Measurements from ENCODE around the gene CABP4. TPM values are rescaled to one million over a fixed set of nuclear protein-coding genes. Genes with fewer than 3 reads are reported as not detected.

The CABP4 gene
- total and polyA plus RNA-seq, 10 of the 15 experiments (the other 5 are each of a cell fraction or from before 2014, with no cell fraction given) = 0.04 to 0.41 (median 0.14) TPM; not detected in 2

DNA sequence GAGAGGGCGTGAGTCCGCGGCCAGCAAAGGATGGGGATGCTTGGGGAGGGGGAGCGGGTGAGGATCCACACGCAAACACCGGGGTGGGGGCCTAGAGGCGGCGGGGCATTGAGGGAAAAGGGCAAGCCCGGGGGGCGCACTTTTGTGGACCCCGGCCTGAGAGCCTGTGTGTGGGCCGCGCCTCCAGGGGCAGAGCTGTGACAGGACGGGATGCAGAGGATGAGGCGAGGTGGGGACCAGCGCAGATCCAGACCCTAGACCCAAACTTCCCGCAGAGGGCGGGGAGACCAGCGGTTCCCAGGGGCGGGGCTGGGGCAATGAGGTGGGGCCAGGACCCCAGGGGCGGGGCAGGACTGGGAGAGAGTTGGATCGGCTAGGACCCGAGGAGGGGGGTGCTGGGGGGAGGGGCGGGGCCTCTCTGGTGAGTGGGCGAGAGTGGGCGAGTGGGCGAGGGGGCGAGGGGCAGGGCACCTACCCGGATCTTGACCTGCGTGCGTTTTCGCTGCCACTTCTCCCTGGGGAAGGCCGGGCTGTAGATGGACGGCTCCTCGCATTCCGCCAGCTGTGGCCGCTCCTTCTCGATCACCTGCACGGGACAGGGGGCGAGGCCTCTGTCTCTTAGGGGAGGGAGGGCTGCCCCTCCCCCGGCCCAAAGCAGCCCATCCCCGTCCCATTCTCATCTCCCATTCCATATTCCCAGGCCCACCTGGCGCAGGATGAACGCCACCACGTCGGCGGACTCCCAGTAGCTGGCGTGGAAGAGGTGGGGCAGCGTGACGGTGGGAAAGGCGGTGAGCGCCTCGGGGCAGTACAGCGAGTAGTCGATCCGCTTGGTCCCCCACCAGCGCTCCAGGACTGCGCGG is 39.4 kb downstream of the CABP4 start:
- no peaks in the 10 kb centered on the region for H3K79me2 ChIP-seq (ENCODE audit: control insufficient read depth, insufficient read depth, low read length)
- H3K9me3 ChIP-seq (replicated peaks; ENCODE audit: control insufficient read depth, insufficient read depth, low read length) = no peaks in the 10 kb centered on the region
- FAIRE-seq (no peak), DNase-seq (ENCODE audit: low read depth, low spot score) (no peak), ATAC-seq (no peak)
- POLR2A ChIA-PET = no interaction called here
- no peak overlapping the region for H3K9ac ChIP-seq (ENCODE audit: control insufficient read depth, insufficient read depth, low read length)
- peaks cover 4 to 21% of the 10 kb centered on the region in 2 experiments; a peak in 3 of 4 replicates for H3K36me3 ChIP-seq (ENCODE audit: control insufficient read depth in 2 of 2, insufficient read depth in 2 of 2, low read length in 1 of 2)
- H3K4me2 ChIP-seq (ENCODE audit: control insufficient read depth, insufficient read depth) = no peak overlapping the region
- H2AFZ ChIP-seq (ENCODE audit: control insufficient read depth, low read depth, low read length) = no peak overlapping the region
- no TSS peak for BruUV-seq (replicated peaks)
- SMC1A ChIA-PET (ENCODE audit: uncharacterized antibody, unreplicated experiment) = no interaction called here
- no peaks in the 10 kb centered on the region for H3K4me1 ChIP-seq (ENCODE audit: control insufficient read depth, insufficient read depth, low read length)
- RAD21 ChIA-PET (ENCODE audit: unreplicated experiment) = interaction anchor here (0.8 kb wide), 1 partner anchor 140 kb away, joined by 3 read pairs; no protein-coding TSS in a partner anchor
- in situ Hi-C loops (cut with MboI) = no loop called here
- no peaks in the 10 kb centered on the region; the same call in 1 of the 2 replicates for H4K20me1 ChIP-seq (ENCODE audit: control insufficient read depth, insufficient read depth)
- no peak overlapping the region for H3K4me3 ChIP-seq
- WGBS (ENCODE audit: insufficient coverage, insufficient replicate concordance, low lambda C conversion rate, missing lambda C conversion rate) = 95% methylated on average over 43 of the region's 59 CpGs
- CTCF ChIA-PET = no interaction called here
- no peak for TF ChIP-seq NFYB (IDR thresholded peaks at IDR 0.05; ENCODE audit: insufficient read depth, low read depth, low read length)
- TF ChIP-seq, protein P1, sequence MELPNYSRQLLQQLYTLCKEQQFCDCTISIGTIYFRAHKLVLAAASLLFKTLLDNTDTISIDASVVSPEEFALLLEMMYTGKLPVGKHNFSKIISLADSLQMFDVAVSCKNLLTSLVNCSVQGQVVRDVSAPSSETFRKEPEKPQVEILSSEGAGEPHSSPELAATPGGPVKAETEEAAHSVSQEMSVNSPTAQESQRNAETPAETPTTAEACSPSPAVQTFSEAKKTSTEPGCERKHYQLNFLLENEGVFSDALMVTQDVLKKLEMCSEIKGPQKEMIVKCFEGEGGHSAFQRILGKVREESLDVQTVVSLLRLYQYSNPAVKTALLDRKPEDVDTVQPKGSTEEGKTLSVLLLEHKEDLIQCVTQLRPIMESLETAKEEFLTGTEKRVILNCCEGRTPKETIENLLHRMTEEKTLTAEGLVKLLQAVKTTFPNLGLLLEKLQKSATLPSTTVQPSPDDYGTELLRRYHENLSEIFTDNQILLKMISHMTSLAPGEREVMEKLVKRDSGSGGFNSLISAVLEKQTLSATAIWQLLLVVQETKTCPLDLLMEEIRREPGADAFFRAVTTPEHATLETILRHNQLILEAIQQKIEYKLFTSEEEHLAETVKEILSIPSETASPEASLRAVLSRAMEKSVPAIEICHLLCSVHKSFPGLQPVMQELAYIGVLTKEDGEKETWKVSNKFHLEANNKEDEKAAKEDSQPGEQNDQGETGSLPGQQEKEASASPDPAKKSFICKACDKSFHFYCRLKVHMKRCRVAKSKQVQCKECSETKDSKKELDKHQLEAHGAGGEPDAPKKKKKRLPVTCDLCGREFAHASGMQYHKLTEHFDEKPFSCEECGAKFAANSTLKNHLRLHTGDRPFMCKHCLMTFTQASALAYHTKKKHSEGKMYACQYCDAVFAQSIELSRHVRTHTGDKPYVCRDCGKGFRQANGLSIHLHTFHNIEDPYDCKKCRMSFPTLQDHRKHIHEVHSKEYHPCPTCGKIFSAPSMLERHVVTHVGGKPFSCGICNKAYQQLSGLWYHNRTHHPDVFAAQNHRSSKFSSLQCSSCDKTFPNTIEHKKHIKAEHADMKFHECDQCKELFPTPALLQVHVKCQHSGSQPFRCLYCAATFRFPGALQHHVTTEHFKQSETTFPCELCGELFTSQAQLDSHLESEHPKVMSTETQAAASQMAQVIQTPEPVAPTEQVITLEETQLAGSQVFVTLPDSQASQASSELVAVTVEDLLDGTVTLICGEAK (IDR thresholded peaks at IDR 0.05; ENCODE audit: borderline replicate concordance) = no peak
- 0 out of 2 replicates have a peak, but pooled peaks have one; percentile 8 for TF ChIP-seq POLR2A (IDR thresholded peaks at IDR 0.05; ENCODE audit: low read depth, low read length)
- no peak for TF ChIP-seq YY1 (IDR thresholded peaks at IDR 0.05; ENCODE audit: low read depth, low read length)
- H3K27me3 ChIP-seq (replicated peaks in 1 of 2; ENCODE audit: control insufficient read depth in 2 of 2, insufficient read depth in 2 of 2, low read length in 1 of 2) = no peaks in the 10 kb centered on the region
- no peak overlapping the region for H3K27ac ChIP-seq (ENCODE audit: control insufficient read depth, insufficient read depth)
- intact Hi-C loops (cut with micrococcal nuclease; ENCODE audit: unreplicated experiment) = no loop called here

All from GM12878 (cell line).